K562 (cell line): Measurements from ENCODE around the gene SH3BGRL3. TPM values are rescaled to one million over a fixed set of nuclear protein-coding genes. Genes with fewer than 3 reads are reported as not detected.

Source experiments
- ATF2 ChIP-seq: sonication (generic); formaldehyde crosslinking; IDR thresholded peaks from 2 replicates; pipeline ENCODE4 v1.8.1; 2022; ENCODE audit warnings: missing genetic modification reagents
- CBFA2T2 ChIP-seq: fragments of 450-650 bp; conservative IDR thresholded peaks from 2 replicates; pipeline ENCODE4 v1.6.1; 2017; ENCODE audit warnings: mild to moderate bottlenecking
- DACH1 ChIP-seq: fragments of 450-650 bp; IDR thresholded peaks from 2 replicates; pipeline ENCODE4 v1.6.1; 2018; ENCODE audit not compliant: partially characterized antibody
- EGR1 ChIP-seq: fragments of 450-650 bp; conservative IDR thresholded peaks from 2 replicates; pipeline ENCODE4 v1.6.1; 2017; ENCODE audit warnings: mild to moderate bottlenecking
- ELF1 ChIP-seq: fragments of 200-800 bp; sonication (Bioruptor generic); IDR thresholded peaks from 2 replicates; pipeline ENCODE4 v1.6.1; 2016; ENCODE audit warnings: missing genetic modification characterization, missing compliant biosample characterization
- EP400 ChIP-seq: fragments of 450-650 bp; IDR thresholded peaks from 2 replicates; pipeline ENCODE4 v1.6.1; 2017; ENCODE audit warnings: antibody characterized with exemption, mild to moderate bottlenecking, moderate library complexity
- KDM1A ChIP-seq, 2 experiments: fragments of 450-650 bp; IDR thresholded peaks; 2 replicates each; pipeline ENCODE4 v1.6.1; 2016; ENCODE audit warnings: mild to moderate bottlenecking in 2 of 2
- MTA1 ChIP-seq: fragments of 450-650 bp; IDR thresholded peaks from 2 replicates; pipeline ENCODE4 v1.6.1; 2017; ENCODE audit warnings: borderline replicate concordance
- NCOA4 ChIP-seq: fragments of 450-650 bp; IDR thresholded peaks from 2 replicates; pipeline ENCODE4 v1.6.1; 2018; ENCODE audit warnings: mild to moderate bottlenecking; ENCODE audit not compliant: partially characterized antibody
- NFIC ChIP-seq: fragments of 450-650 bp; IDR thresholded peaks from 2 replicates; pipeline ENCODE4 v1.6.1; 2017; ENCODE audit warnings: mild to moderate bottlenecking, inconsistent platforms
- NR2C2 ChIP-seq, 2 experiments: fragments of 200-800 bp in 1 of 2; sonication (Bioruptor generic) in 1 of 2; sonication (generic) in 1 of 2; formaldehyde crosslinking in 1 of 2; IDR thresholded peaks; 2 replicates each; pipeline versions ENCODE4 v1.6.1 to v1.8.0; 2016 to 2022; ENCODE audit warnings: mild to moderate bottlenecking in 1 of 2, missing compliant biosample characterization in 1 of 2, missing genetic modification characterization in 1 of 2, missing genetic modification reagents in 1 of 2
- PML ChIP-seq: IDR thresholded peaks from 2 replicates; pipeline ENCODE4 v1.6.1; 2012; ENCODE audit warnings: low read length, inconsistent platforms
- POU5F1 ChIP-seq: fragments of 150-350 bp; IDR thresholded peaks from 2 replicates; pipeline ENCODE4 v1.6.1; 2014; ENCODE audit warnings: borderline replicate concordance, low read length, low read depth, mild to moderate bottlenecking; ENCODE audit not compliant: partially characterized antibody
- ZBED1 ChIP-seq: IDR thresholded peaks from 2 replicates; pipeline ENCODE4 v1.6.1; 2014
- ZNF507 ChIP-seq: conservative IDR thresholded peaks from 2 replicates; pipeline ENCODE4 v1.6.1; 2017; ENCODE audit warnings: missing genetic modification characterization, missing compliant biosample characterization
- ZNF830 ChIP-seq: fragments of 250-450 bp; sonication (Bioruptor Pico); IDR thresholded peaks from 2 replicates; pipeline ENCODE4 v1.5.0; 2021; ENCODE audit warnings: mild to moderate bottlenecking
- polyA plus RNA-seq, 8 experiments: library from polyadenylated mRNA; depleted of rRNA in 4 of 8; stranded (reverse) in 5 of 8; unstranded in 3 of 8; fragments of >200 nt; fragmentation: Nextera tagmentation in 2 of 8; fragmentation: Illumina TruSeq in 1 of 8; extraction: Ambion mirVana in 2 of 8; extraction: Trizol in 1 of 8; gene quantifications; 2 replicates each; pipeline versions ENCODE4 v1.2.1 to v1.2.3, GENCODE V29; 2011 to 2014; ENCODE audit warnings: inconsistent platforms in 1 of 8, missing spikeins in 1 of 8
- total RNA-seq, 7 experiments: library from RNA; depleted of rRNA in 6 of 7; stranded (reverse); fragments of >200 nt in 6 of 7; fragmentation: Illumina TruSeq in 2 of 7; extraction: Trizol in 2 of 7; gene quantifications; 2 replicates each; pipeline versions ENCODE4 v1.2.1 to v1.2.3, GENCODE V29; 2011 to 2021; ENCODE audit warnings: low replicate concordance in 1 of 7
- TF ChIP-seq, protein P1 (sequence below), 2 experiments: fragments of 450-650 bp; formaldehyde crosslinking in 1 of 2; IDR thresholded peaks; 2 replicates each; pipeline versions ENCODE4 v1.4.0 to v1.6.1; 2014 to 2020; ENCODE audit warnings: mild to moderate bottlenecking in 2 of 2, borderline replicate concordance in 1 of 2, low read depth in 1 of 2

The SH3BGRL3 gene
- total and polyA plus RNA-seq, 9 of the 15 experiments (the other 6 are each of a cell fraction or from before 2014, with no cell fraction given) = 30.3 to 140 (median 54.2) TPM

- TF ChIP-seq, protein P1, sequence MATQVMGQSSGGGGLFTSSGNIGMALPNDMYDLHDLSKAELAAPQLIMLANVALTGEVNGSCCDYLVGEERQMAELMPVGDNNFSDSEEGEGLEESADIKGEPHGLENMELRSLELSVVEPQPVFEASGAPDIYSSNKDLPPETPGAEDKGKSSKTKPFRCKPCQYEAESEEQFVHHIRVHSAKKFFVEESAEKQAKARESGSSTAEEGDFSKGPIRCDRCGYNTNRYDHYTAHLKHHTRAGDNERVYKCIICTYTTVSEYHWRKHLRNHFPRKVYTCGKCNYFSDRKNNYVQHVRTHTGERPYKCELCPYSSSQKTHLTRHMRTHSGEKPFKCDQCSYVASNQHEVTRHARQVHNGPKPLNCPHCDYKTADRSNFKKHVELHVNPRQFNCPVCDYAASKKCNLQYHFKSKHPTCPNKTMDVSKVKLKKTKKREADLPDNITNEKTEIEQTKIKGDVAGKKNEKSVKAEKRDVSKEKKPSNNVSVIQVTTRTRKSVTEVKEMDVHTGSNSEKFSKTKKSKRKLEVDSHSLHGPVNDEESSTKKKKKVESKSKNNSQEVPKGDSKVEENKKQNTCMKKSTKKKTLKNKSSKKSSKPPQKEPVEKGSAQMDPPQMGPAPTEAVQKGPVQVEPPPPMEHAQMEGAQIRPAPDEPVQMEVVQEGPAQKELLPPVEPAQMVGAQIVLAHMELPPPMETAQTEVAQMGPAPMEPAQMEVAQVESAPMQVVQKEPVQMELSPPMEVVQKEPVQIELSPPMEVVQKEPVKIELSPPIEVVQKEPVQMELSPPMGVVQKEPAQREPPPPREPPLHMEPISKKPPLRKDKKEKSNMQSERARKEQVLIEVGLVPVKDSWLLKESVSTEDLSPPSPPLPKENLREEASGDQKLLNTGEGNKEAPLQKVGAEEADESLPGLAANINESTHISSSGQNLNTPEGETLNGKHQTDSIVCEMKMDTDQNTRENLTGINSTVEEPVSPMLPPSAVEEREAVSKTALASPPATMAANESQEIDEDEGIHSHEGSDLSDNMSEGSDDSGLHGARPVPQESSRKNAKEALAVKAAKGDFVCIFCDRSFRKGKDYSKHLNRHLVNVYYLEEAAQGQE (IDR thresholded peaks at IDR 0.05; ENCODE audit: borderline replicate concordance) = peak; percentile 89
- TF ChIP-seq, protein P1 (CRISPR knock-in tag; IDR thresholded peaks at IDR 0.05; ENCODE audit: low read depth) = 0 out of 2 replicates have a peak, but pooled peaks have one; percentile 18
- TF ChIP-seq ZNF507 (tag) = no peak
- TF ChIP-seq NCOA4 = no peak
- TF ChIP-seq NR2C2 (CRISPR knock-in tag; IDR thresholded peaks at IDR 0.05) = no peak
- peak; percentile 61 for TF ChIP-seq NR2C2 (tag; IDR thresholded peaks at IDR 0.05)
- TF ChIP-seq DACH1 = no peak
- peak; percentile 95 for TF ChIP-seq EGR1
- TF ChIP-seq NFIC = peak; percentile 29
- TF ChIP-seq ZBED1 = 0 out of 2 replicates have a peak, but pooled peaks have one; percentile 40
- no peak; the same call in 1 of the 2 replicates for TF ChIP-seq MTA1
- peak; percentile 80 for TF ChIP-seq EP400
- TF ChIP-seq POU5F1 = no peak
- TF ChIP-seq ZNF830 = no peak
- TF ChIP-seq ATF2 = no peak
- TF ChIP-seq KDM1A (IDR thresholded peaks at IDR 0.05) = peak; percentile 28 to 46; a peak in 2 of 4 replicates
- TF ChIP-seq ELF1 (tag) = peak; percentile 53; the same call in 1 of the 2 replicates
- 0 out of 2 replicates have a peak, but pooled peaks have one; percentile 36 for TF ChIP-seq CBFA2T2
- 0 out of 2 replicates have a peak, but pooled peaks have one; percentile 36 for TF ChIP-seq PML
Measured at GRCh38 chr1:26275580-26276431, 4.1 kb upstream of the SH3BGRL3 start (continued).
